Measurements from ENCODE around the gene AGO4.
"Not testable (repeated sequence)": the region's sequence is repeated elsewhere in the genome, so short reads cannot be mapped to it uniquely, and the experiment has no call there.

AGO4 gene

DNA sequence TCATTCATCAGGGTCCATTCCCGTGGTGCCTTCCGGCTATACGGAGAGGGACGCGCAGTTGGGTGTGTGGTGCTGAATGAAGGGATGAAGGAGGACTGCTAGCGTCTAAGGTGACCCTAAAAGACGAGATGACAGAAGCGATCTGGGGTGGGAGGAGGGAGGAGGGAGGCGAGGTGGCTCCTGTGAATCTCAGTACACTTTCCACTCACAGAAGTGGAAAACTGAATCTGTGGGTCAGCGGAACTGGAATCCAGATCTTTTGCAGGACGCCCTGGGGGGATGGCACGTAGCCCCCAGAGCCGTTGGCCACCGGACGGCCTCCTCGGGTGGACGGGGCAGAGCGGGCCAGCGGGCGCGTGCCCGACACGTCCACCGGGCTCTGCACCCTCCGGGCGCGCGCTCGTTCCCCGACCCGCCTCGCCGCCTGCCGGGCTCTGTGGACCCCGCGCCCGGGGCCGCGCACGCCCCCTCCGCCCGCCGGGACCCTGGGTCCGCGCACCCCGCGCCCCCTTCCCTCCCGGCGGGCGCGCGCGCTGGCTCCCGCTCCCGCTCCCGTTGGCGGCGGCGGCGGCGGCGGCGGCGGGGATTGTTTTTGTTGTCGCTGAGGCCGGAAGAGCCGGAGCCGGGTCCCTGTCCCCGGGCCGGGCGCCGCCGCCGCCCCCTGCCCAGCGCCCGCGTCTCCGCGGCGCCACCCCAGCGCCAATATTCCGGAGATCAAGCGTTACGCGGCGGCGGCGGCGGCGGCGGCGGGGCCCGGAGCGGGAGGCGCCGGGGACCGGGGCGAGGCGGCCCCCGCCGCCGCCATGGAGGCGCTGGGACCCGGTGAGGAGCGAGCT is at the start of gene AGO4:
Gene AGO4, plus strand, starts transcription at position 403 of the 836 bp plus-strand sequence. Its CDS starts 401 bp downstream, at position 804.
- in situ Hi-C loops (cut with MboI; ENCODE audit: low sequenced_read_pairs) = no loop called here

DNA sequence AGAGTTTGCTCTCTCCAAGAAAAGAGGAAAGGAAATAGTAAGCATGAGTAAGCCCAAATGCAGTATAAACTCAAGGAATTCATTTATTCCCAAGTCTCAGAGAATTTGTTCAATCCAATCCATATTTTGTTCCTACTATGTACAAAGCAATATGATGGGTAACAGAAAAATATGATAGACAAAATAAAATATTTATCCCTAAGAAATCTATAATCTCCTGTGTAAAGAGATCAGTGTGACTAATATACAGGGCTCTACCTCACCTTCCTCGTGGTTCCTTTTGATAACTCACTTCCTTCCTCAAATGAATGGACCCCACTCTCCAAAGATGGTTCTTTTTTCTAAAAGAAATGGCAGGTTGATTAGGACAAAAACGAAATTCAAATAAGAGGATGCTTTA is 45.7 kb upstream of the AGO4 start:
- in situ Hi-C loops (cut with MboI; ENCODE audit: low sequenced_read_pairs) = no loop called here

DNA sequence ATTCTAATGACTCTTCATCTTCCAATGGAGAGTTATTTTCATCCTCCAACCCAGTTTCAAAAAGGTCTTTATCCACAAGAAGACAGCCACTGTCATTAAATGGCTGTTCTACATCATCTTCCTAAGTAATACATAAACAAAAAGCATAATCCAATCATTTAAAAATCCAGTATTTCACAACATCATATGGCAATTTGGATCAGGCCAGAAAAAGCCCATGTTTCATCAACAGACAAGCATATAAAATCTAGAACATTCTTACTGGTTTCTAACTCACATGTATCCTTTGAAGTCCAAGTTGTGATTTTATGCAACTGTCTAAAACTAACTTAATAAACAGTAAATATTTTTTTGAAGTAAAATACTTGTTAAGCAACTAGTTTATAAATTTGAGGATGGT is 44.6 kb upstream of the AGO4 start:
- in situ Hi-C loops (cut with MboI; ENCODE audit: low sequenced_read_pairs) = no loop called here

DNA sequence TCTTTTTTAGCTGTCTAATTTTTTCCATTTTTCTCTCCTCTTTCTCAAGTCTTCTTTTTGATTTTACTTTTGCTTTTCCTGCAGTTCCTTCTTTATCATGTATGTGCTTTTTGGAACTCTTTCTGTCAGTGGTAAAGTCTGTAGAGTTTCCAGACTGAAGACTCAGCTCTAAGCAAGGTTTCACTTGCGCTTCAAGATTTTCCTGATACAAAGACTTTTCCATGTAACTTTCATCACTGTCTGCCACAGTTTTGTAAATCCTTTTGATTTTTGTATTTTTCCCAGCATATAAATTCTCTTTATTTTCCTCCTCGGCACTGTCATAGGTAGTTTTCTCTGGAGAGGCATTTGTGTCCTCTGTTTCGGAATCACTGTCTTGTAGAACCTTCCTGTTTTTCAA is 43.5 kb upstream of the AGO4 start:
- in situ Hi-C loops (cut with MboI; ENCODE audit: low sequenced_read_pairs) = no loop called here

DNA sequence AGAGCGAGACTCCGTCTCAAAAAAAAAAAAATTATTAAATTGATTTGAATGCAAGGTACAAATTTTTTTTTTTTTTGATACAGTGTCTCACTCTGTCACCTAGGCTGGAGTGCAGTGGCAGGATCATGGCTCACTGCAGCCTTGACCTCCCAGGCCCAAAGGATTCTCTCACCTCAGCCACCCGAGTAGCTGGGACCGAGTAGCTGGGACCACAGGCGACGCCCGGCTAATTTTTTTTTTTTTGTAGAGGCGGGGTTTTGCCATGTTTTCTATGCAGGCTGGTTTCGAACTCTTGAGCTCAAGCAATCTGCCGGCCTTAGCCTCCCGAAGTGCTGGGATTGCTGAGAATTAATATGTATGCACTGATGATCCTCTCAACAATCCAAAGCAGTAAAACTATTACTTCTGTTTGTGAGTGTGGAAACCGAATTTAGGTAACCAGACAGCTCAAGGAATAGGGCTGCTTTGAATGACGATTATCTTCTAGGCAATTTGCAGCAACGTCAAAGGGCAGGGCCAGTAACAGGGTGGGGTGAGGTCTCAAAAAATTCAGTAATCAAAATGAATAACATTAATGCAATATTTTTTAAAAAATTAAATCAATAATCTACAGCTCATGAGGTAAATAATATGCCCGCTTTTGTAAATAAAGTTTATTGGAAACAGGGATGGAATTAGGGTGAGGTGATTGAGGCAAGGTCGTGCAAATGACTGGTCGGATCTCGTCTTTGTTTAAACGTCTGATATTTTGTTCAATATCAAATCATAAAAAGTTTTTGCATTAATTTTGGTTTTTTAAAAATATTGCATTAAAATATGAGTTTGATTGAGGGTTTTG is 39.2 kb upstream of the AGO4 start:
- in situ Hi-C loops (cut with MboI; ENCODE audit: low sequenced_read_pairs) = no loop called here

DNA sequence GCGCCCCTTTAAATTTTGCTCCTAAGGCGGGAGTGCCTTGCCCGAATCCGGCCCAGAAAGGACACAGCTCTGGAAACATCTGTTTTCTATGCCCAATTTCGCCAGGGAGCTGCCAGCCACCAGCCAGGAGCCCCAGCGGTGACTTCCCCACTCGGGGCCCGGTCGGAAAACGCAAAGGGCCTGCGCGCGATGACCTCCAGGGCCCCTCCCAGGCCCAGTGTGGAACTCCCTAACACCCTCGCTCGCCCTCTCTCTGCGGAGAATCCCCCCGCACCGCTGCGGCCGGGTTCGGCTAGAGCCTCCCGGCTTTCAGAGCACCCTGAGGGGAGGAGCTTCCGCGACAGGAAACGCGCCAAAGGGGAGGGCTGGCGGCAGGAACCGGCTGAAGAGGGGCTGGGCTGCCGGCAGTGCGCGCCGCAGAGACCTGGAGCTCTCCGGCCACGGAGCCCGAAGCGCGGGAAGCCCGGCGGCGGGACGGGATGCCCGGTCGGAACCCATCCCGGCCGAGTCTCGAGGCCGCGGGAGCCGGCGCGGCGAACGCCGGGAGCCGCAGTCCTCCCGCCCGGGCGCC is 38.5 kb upstream of the AGO4 start:
- in situ Hi-C loops (cut with MboI; ENCODE audit: low sequenced_read_pairs) = no loop called here

DNA sequence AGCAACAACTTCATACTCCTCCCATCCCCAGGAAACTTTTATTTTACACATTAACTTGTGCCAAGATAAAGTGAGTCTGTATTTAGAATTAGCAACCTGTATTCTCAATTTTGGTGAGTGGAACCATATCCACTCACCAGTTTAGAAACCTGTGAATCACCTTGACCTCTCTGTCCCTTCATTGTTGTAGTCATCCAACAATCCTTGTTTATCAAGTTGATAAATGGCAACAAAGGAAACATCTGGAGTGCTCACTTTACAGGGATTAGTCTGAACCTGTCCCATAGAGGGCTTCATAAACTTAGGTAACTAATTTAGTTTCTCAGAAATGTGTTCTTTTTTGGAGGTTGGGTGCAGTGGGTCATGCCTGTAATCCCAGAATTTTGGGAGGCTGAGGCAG is 34.1 kb upstream of the AGO4 start:
- in situ Hi-C loops (cut with MboI; ENCODE audit: low sequenced_read_pairs) = no loop called here

DNA sequence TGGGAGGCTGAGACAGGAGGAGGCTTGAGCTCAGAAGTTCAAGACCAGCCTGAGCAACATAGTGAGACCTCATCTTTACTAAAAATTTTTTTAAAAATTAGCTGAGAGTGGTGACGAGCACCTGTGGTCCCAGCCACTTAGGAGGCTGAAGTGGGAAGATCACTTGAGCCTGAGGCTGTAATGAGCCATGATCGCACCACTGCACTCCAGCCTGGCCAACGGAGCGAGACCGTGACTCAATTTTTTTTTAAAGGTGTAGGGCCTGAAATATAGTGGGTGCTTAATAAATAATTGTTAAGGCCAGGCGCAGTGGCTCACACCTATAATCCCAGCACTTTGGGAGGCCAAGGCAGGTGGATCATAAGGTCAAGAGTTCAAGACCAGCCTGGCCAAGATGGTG is 31.6 kb upstream of the AGO4 start:
- in situ Hi-C loops (cut with MboI; ENCODE audit: low sequenced_read_pairs) = not testable (repeated sequence)

DNA sequence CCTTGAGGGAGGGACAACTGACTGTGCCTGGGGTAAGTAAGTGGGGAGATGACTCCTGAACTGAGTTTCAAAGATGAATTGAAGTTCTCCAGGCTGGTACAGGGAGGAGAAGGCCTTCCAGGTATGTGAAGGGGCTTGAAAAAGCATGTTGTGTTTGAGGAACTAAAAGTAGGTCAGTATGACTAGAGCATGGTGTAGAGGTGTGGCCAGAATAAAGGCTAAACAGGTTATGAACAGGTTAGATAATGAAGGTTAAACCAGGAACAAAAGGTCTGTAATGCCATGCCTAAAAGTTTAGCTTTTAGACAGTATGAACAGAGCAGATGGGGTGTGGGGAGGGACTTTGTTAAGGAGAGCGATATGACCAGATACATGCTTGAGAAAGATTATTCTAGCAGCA is 30.7 kb upstream of the AGO4 start:
- in situ Hi-C loops (cut with MboI; ENCODE audit: low sequenced_read_pairs) = no loop called here

DNA sequence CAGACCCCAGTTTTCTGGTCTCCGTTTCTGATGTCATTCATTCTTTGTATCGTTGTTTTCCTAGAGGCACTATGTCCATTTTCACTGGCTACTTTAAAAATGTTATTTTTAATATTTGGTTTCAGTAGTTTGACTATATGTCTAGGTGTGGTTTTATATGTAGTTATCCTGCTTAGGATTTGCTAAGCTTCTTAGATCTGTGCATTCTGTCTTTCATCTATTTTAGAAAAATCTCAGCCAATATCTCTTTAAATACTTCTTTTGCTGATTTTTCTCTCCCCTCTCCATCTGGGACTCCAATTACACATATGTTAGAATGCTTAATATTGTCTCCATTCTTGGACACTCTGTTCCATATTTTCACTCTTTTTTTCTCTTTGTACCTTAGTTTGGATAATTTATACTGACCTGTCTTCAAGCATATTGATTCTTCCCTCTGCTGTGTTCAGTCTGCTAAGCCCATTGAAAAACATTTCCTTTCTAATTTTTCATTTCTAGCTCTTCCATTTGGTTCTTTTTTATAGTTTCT is 24.7 kb upstream of the AGO4 start:
- in situ Hi-C loops (cut with MboI; ENCODE audit: low sequenced_read_pairs) = no loop called here

DNA sequence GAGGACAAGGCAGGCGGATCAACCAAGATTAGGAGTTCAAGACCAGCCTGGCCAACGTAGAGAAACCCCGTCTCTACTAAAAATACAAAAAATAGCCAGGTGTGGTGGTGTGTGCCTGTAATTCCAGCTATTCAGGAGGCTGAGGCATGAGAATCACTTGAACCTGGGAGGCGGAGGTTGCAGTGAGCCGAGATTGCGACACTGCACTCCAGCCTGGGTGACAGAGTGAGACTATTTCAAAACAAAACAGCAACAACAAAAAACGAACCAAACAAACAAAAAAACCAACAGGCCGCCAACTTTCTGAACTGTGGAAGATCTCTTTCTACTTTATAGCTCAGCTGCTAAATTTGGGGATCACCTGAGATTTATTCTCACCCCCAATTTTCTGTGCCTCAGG is 23.5 kb upstream of the AGO4 start:
- in situ Hi-C loops (cut with MboI; ENCODE audit: low sequenced_read_pairs) = not testable (repeated sequence)

DNA sequence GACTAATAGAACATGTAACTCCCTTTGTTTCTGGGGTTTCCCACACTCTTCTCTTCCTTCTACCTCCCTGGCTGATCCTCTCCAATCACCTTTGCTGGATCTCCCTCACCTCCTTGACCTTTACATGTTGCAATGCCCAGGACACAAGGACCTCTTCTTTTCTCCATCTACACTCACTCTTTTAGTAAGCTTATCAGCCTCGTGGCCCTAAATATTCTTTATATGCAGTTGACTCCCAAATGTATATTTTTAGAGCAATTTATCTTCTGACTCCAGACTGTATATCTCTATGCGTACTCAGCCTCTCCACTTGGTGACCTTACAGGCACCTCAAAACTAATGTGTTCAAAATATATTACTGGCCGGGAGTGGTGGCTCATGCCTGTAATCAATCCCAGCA is 19.7 kb upstream of the AGO4 start:
- in situ Hi-C loops (cut with MboI; ENCODE audit: low sequenced_read_pairs) = no loop called here

DNA sequence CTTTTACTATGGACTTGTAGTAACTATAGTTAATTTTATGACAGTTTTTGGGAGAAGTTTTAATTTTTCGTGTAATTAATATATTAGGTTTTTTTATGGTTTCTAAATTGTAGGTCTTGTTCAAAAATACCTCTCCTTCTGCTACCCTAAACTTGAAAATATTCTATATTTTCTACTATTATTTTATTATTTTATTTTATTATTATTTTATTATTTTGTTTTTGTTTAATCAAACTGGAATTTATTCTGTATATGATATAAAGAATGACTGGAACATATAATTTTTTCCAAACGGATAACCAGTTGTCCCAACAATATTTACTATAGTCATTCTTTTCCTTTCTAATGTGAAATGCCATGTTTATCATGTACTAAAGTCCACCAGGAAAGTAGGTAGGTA is 17.1 kb upstream of the AGO4 start:
- in situ Hi-C loops (cut with MboI; ENCODE audit: low sequenced_read_pairs) = no loop called here

DNA sequence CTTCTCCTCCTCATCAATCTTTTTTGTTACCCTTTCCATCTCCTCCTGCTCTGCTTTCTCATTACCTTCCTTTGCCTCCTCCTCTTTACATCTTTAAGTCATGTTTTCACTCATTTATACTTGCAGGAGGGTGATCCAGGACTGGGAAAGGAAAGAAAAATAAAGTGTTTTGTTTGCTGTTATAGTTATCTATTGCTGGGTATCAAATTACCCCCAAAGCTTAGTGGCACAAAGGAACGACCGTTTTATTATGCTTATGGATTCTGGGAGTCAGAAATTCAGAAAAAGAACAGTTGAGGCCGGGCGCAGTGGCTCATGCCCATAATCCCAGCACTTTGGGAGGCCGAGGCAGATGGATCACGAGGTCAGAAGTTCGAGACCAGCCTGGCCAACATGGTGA is 12.5 kb upstream of the AGO4 start:
- in situ Hi-C loops (cut with MboI; ENCODE audit: low sequenced_read_pairs) = no loop called here

DNA sequence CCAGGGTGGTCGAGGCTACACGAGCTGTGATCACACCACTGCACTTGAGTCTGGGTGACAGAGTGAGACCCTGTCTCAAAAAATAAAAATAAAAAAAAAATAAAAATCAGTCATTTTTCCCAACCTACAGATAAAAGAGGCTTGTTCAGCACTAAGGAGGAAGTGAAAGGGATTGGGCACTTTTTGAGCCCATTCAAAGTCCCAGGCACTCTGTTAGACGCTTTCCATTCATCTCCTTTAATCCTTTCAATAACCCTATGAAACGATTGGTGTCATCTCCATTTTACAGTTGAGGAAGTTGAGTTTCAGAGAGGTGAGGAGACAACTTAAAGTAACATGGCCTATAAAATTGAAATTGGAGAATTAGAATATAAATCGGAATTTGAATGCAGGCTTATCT is 10.4 kb upstream of the AGO4 start:
- in situ Hi-C loops (cut with MboI; ENCODE audit: low sequenced_read_pairs) = no loop called here

DNA sequence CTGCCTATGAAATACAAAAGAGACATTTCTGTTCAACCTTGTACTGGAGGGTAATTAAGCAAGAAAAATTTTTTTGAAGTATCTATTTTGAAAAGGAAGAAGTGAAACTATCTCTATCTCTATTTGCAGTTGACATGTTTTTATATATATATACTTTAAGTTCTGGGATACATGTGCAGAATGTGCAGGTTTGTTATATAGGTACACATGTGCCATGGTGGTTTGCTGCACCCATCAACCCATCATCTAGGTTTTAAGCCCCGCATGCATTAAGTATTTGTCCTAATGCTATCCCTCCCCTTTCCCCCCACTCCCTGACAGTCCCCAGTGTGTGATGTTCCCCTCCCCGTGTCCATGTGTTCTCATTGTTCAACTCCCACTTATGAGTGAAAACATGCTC is 9.8 kb upstream of the AGO4 start:
- in situ Hi-C loops (cut with MboI; ENCODE audit: low sequenced_read_pairs) = not testable (repeated sequence)

DNA sequence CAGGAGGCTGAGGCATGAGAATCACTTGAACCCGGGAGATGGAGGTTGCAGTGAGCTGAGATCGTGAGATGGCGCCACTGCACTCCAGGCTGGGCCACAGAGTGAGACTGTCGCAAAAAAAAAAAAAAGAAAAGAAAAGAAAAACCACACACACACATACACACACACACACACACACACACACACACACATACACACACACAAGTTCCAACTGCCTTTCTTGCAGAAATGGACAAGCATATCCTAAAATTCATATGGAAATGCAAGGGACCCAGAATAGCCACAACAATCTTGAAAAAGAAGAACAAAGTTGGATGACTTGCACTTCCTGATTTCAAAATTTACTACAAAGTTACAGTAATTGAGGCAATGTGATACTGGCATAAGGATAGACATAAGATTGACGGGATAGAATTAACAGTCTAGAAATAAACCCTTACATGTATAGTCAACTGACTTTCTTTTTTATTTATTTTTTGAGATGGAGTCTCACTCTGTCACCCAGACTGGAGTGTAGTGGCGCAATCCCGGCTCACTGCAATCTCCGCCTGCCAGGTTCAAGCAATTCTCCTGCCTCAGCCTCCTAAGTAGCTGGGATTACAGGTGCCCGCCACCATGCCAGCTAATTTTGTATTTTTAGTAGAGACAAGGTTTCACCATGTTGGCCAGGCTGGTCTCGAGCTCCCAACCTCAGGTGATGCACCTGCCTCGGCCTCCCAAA is 7.5 kb upstream of the AGO4 start:
- in situ Hi-C loops (cut with MboI; ENCODE audit: low sequenced_read_pairs) = not testable (repeated sequence)

DNA sequence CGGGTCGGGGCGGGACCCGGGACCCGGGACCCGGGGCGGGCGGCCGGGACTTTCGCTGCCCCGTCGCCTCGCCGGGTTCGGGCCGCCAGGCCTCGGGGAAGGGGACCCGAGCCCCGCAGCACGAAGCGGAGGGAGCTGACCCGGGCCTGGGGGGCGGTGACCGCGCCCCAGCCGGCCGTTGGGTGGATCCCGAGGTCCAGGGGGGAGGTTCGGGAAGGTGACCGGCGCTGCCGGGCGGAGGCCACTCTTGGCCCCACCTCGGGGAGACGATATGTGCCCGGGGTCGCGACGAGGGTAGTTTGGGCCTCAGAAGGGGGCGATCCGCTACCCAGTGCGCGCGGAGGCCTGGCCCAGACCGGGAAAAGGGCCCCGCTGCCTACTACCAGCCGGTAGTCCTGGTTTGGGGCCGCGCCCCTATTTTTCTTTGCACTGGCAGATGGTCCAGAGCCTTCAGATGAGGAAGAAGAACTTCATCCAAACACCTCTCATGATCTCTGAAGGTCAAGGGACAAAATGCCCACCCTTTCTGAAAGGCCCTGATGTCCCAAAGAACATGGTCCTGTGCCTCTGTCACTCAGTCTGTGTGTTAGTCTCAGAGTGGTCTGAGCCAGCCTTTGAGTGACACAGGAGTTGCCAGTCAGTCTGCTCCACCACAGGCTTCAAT is 766 bp downstream of the AGO4 start:
- in situ Hi-C loops (cut with MboI; ENCODE audit: low sequenced_read_pairs) = no loop called here

DNA sequence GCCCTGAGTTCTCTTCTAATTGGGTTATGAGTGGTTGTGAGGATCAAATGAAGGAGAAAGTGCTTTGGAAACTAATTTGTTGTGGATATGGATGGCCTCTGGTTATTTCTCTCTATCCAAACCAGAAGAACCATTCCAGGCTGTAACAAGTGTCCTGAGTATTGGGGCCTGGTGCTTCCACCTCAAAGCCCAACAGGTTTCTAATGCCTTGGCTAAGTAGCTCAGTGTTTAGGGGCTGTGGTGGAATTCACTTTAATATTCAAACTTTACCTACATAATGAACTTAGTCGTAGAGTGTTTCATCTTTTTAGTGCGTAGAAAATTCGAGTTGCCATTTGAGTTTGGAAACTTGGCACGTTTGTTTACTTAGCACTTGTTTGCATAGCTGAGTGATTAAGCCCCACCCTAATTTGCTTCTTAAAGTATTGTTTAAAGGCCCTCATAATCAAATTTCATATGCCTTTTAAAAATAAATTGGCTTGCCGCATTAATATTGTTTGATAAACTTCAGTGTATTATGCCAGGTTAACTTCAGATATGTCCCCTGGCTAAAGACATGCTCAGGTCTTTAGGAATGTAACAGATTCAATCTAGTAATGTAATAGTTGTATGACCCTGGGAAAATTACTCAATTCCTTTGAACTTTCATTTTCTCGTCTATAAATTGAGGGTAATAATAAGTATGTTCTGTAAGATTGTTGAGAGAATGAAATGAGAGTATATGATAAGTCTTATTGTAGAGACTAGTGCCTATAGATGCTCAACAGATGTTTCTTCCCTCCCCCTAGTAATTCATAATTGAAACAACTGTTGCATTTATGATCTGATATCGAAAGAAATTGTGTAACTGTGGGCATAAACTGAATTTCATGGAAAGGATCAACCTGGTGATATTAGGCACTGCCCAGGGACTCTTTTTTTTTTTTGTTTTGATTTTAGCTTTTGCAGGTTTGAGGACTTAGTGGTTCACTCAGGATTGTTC is 1.6 kb downstream of the AGO4 start:
- in situ Hi-C loops (cut with MboI; ENCODE audit: low sequenced_read_pairs) = no loop called here

Measured in HL-60/S4 (cell line).